Left forelimb (tissue), 1 donor: Measurements from ENCODE around the gene TRAF3IP3.
A peak's percentile ranks its signal among the peaks of the same experiment; 100 is the strongest.

Experiments used
- DNase-seq: peaks from one replicate; pipeline ENCODE4 v3.0.0-alpha.2; 2018; ENCODE audit warnings: low spot score

The TRAF3IP3 gene

GRCh38 chr1:209737118-209737505 is 18.7 kb upstream of the TRAF3IP3 start:
- DNase-seq, result no peak

DNA sequence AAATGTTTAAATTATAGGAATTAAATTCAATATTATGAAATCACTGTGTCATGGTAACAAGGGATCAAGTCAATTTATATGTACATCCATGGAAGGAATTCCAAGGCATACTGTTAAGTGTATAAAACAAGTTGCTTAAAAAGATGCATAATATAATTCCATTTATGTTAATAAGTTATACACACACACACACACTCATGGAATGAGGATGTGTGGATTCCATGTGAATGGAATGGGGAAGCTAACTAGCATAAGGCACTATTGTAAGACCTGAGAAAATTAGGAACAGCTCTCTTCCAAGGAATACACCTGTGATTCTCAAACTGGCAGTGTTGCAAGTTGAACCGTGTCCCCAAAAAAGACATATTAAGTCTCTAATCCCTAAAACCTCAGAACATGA is 17.6 kb upstream of the TRAF3IP3 start:
- DNase-seq, result no peak

GRCh38 chr1:209741193-209741592 is 14.7 kb upstream of the TRAF3IP3 start:
- DNase-seq, result no peak

GRCh38 chr1:209741889-209742288 is 14.0 kb upstream of the TRAF3IP3 start:
- DNase-seq, result no peak

DNA sequence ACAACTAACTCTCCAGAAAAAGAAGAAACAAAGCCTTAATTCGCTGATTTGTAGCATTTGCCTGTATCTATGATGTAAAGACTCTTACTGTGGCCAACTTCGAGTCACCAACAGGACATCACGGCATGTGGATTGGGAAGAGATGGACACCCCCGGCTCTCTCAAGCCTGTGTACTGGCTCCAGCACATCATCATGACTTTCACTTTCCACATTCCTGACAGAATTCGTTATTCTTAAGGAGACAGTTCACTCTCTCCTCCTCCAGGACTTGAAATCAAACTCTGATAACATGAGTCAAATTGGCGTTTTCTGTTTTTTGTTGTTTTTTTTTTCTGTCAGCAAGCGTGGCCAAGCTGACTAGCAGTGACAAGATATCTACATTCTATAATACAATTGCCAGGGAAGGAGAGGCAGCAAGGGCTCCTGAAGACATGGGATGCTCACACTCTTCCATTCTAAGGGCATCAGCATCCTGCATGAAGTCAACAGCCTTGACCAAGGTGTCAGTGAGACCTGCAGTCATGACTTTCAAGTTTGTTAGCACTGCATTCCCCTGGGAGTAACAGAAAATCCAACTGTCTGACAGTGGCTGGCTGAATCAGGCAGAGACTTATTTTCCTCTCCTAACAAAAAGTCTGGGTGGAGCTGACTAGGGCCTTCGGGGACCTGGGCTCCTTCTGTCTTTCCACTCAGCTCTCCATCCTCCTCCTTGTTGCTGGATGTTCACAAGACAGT is 13.3 kb upstream of the TRAF3IP3 start:
- DNase-seq, result no peak

DNA sequence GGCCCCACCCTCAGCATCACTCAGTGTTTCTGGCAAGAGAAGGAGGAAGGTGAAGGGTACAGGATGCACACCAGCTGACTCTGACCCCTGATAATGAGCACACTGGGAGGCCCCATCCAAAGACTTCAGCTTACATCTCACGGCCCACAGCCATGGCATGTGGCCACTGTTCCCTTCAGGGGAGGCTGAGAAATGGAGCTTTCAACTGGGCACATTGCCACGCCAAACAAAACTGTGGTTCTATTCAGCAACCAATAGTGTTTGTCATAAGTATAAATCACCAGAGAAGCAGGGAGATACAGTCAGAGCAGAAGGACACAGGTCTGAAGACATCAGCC is 12.7 kb upstream of the TRAF3IP3 start:
- no peak for DNase-seq

GRCh38 chr1:209746451-209747165 is 9.2 kb upstream of the TRAF3IP3 start:
- DNase-seq, result no peak

DNA sequence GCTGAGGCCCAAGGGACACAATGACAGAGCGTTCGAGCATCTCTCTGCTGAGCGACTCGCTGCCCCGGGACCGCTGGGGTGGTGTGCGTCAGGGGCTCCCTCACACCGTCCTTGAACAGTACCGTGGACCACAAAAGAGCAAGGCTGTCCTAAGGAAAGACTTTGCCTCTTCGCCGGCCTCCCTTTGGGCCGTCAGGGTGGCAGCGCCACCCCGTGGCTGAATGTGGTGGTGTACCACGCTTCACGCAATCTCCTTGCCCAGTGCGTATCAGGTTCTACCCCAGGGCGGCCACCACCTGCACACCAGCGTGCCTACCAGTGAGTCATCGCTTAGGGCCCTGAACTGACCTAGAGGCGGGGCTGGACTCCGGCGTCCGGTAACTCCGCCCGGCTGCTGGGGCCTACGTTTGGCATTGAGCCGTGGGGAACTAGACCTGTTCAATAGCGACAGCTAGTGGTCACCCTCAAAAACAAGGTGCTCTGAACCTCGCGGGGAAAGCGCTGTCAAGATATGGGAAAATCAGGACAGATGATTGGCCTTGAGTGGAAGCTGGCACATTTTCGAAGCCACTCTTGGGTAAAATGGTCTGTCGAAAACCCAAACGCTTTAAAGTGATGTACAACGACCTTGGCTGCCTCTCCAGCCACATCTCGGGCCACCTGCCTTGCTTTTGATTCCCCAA is 8.1 kb upstream of the TRAF3IP3 start:
- peak; percentile 80 for DNase-seq

DNA sequence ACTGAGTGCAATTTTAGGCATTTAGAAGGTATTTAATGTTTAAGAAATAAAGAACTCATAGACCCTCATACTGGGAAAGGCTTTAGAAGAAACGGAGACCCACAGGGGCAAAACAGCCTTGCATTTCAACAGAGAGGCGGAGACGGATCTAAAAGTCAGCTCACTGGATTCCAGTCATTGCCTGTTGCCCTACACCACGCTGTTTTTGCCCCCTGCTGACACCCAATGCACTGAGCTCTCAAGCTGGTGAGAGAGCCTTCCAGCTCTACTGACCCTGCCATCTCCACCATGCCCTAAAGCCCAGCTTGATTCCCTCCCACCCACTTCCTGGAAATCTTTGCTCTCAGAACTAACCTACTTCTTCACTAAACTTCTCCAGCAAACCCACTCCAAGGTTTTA is 7.2 kb upstream of the TRAF3IP3 start:
- DNase-seq, result no peak

GRCh38 chr1:209749205-209749604 is 6.6 kb upstream of the TRAF3IP3 start:
- no peak for DNase-seq

- no peak for DNase-seq
Observed at GRCh38 chr1:209749670-209750323, 6.1 kb upstream of the TRAF3IP3 start.

GRCh38 chr1:209751627-209752231 is 4.1 kb upstream of the TRAF3IP3 start:
- DNase-seq, result no peak

DNA sequence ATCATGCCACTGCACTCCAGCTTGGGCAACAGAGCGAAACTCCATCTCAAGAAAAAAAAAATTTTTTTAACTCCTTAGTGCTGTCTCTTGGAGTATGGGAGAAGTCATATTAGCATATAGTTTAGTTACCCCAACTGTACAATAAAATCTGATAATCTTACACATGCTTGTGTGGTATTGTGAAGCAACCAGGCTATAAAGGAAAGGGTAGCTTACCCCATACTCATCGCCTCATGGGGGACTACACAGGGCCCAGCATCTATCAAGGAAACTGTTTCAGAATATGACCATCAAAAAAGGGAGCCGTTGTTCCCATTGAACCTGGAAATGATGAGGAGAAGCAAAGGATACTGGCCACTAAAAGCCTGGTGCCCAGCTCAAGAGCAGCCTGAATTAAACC is 3.0 kb upstream of the TRAF3IP3 start:
- DNase-seq, result no peak

- no peak for DNase-seq
Observed at GRCh38 chr1:209755256-209755655, 597 bp upstream of the TRAF3IP3 start.

- DNase-seq, result no peak
Observed at GRCh38 chr1:209756615-209757445, 977 bp downstream of the TRAF3IP3 start.

DNA sequence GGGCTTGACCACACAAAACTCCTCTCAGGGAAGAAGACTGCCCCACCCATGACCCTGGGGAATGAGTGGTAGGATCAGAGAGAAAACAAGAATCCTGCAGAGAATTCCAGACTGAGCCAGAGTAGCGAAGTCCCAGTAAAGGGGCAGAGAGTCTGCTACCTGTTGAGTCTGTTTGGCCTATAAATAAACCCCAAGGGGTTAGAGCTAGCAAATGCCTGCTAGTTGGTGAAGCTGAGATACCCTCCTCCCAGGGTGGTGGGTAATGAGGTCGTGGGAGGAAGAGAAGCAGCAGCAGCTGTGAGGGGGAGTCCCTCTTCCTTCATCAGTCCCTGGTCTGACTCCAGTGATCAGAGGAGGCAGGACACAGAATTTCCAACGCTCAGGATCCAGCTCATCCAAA is 2.5 kb downstream of the TRAF3IP3 start:
- no peak for DNase-seq

GRCh38 chr1:209759829-209760359 is 4.0 kb downstream of the TRAF3IP3 start:
- no peak for DNase-seq

DNA sequence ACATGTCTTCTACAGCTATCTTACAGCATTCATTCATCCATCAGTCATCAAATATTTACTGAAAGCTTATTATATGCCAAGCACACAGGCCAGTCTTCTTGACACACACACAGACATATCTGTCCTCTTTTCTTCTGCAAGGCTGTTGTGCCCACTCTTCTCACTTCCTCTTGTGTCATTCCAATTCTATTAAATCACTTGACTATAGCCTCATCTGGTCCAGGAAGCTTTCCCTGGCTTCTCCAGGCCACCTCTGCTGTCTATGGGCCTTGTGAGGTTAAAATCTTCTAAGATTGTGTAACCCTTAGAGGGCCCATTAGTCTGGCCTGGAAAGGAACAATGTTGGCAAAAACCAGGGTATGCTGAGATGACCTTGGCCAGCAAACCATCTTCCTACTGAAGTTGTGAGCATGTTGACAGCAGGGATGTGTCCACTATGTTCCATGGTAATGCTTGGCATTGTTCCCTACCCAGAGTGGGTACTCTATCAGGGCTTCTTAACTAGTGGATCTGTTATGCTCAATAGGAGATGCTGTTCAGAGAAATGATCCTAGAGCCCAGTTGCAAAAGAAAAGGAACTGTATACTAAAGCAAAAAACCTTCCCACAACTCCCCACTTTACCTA is 5.3 kb downstream of the TRAF3IP3 start:
- DNase-seq, result no peak

GRCh38 chr1:209766051-209766450 is 10.2 kb downstream of the TRAF3IP3 start:
- no peak for DNase-seq

DNA sequence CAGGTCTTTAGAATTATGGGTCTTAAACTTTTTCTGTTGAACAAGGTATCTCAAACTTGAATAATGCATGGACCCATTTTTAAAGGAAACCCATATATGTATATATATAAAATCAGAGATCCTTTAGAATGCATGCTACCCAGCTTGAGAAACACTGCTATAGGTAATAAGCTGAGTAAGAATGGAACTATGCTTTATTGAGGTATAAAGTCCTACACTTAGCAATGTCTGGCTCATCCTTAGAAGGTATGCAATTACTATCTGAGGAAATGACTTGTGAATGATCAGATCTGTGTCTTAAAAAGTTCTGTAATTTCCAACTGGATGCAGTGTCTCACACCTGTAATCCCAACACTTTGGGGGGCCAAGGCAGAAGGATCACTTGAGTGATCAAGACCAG is 11.2 kb downstream of the TRAF3IP3 start:
- no peak for DNase-seq

DNA sequence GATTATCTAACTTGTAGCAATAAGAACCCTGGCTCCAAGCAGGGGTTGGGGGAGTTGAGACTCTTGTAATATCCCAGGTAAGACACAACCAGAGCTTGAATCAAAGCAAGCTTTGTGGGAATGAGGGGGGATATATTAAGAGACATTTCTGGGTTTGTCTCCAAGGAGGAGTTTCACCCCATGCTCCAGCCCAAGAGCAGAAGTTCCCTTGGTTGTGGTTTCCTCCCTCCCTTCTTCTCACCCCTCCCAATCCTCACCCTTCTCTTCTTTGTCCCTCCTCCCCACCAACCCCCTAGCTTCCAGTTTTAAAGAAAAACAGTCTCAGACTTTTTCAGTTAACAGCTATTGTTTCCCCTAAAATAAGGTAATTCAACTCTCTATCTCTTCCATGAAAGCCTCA is 11.9 kb downstream of the TRAF3IP3 start:
- no peak for DNase-seq
